Endothelial cell of umbilical vein (primary cell): ENCODE results near the gene OR52A5. TPM values are rescaled to one million over a fixed set of nuclear protein-coding genes. Genes with fewer than 3 reads are reported as not detected.

Experiments
- Bru-seq: library from RNA; stranded (reverse); fragments of 400-500 nt; gene quantifications from one replicate; lab custom pipeline; 2021; lab: Mats Ljungman, UMichigan
- BruChase-seq, 2 experiments: library from RNA; stranded (reverse); fragments of 400-500 nt; gene quantifications; one replicate each; lab custom pipeline; 2021; lab: Mats Ljungman, UMichigan
- BruUV-seq: library from RNA; stranded (reverse); fragments of 400-500 nt; replicated peaks from 2 replicates; lab custom pipeline; 2021; lab: Mats Ljungman, UMichigan
- CTCF ChIA-PET: fragments of 300-600, 350-600 bp; sonication (Branson Sonifier 250); formaldehyde crosslinking; loops from one replicate; lab custom pipeline; 2021; ENCODE audit warnings: antibody characterized with exemption, inconsistent platforms; lab: Charles Lee
- POLR2A ChIA-PET: fragments of 300-600, 350-600 bp; sonication (Branson Sonifier 250); formaldehyde crosslinking; loops from one replicate; lab custom pipeline; 2021; ENCODE audit warnings: antibody characterized with exemption, inconsistent platforms; lab: Charles Lee
- DNase-seq: peaks from one replicate; pipeline ENCODE4 v3.0.0-alpha.2; 2011; ENCODE audit warnings: low read depth, low spot score
- FAIRE-seq: peaks from 2 replicates; lab custom pipeline; 2011; peaks lifted over from hg19 to GRCh38; lab: Jason Lieb, UNC
- H2AFZ ChIP-seq: 2 replicates; pipeline ENCODE4 v1.6.0; 2012; ENCODE audit warnings: low read depth, low read length, control low read depth, inconsistent platforms
- H3K27ac ChIP-seq: 2 replicates; pipeline ENCODE4 v1.5.1; 2011; ENCODE audit warnings: low read depth, mild to moderate bottlenecking, control low read depth, low read length, moderate library complexity; ENCODE audit not compliant: insufficient read depth
- H3K27me3 ChIP-seq, 2 experiments: 2 replicates each; pipeline versions ENCODE4 v1.6.0 to v1.6.1; 2011; ENCODE audit warnings: low read length in 2 of 2, mixed read lengths in 1 of 2; ENCODE audit not compliant: control insufficient read depth in 2 of 2, insufficient read depth in 2 of 2
- H3K36me3 ChIP-seq, 2 experiments: 2 replicates in 1 of 2; 3 replicates in 1 of 2; pipeline ENCODE4 v1.5.1; 2011; ENCODE audit warnings: low read length in 2 of 2, mild to moderate bottlenecking in 1 of 2, moderate library complexity in 1 of 2; ENCODE audit not compliant: control insufficient read depth in 2 of 2, insufficient read depth in 2 of 2; ENCODE audit errors: extremely low read depth in 1 of 2
- H3K4me1 ChIP-seq: 3 replicates; pipeline ENCODE4 v1.5.1; 2011; ENCODE audit warnings: mild to moderate bottlenecking, low read length; ENCODE audit not compliant: control insufficient read depth, insufficient read depth; ENCODE audit errors: extremely low read depth
- H3K4me2 ChIP-seq: 2 replicates; pipeline ENCODE4 v1.6.1; 2011; ENCODE audit warnings: low read length, control low read depth, mixed read lengths; ENCODE audit not compliant: insufficient read depth
- H3K4me3 ChIP-seq, 3 experiments: fragments of 200-600 bp in 1 of 3; sonication (generic), shearing (Covaris generic) in 1 of 3; replicated peaks in 1 of 3; 2 replicates each; pipeline ENCODE4 v1.5.1; 2011 to 2016; ENCODE audit warnings: control low read depth in 3 of 3, low read length in 3 of 3, mild to moderate bottlenecking in 2 of 3, inconsistent platforms in 1 of 3, low read depth in 1 of 3, moderate library complexity in 1 of 3; ENCODE audit not compliant: insufficient read depth in 1 of 3
- H3K79me2 ChIP-seq: 2 replicates; pipeline ENCODE4 v1.6.0; 2012; ENCODE audit warnings: low read length, inconsistent platforms; ENCODE audit not compliant: control insufficient read depth, insufficient read depth
- H3K9ac ChIP-seq: replicated peaks from 2 replicates; pipeline ENCODE3; 2011; ENCODE audit warnings: low read length, control low read depth; ENCODE audit not compliant: insufficient read depth; ENCODE audit errors: extremely low read depth
- H3K9me1 ChIP-seq: replicated peaks from 3 replicates; pipeline ENCODE4 v1.6.0; 2011; ENCODE audit warnings: mild to moderate bottlenecking, low read length; ENCODE audit not compliant: control insufficient read depth, insufficient read depth; ENCODE audit errors: extremely low read depth
- H3K9me3 ChIP-seq: replicated peaks from 2 replicates; pipeline ENCODE4 v1.5.1; 2012; ENCODE audit warnings: low read length, inconsistent platforms; ENCODE audit not compliant: control insufficient read depth, insufficient read depth
- H4K20me1 ChIP-seq: replicated peaks from 2 replicates; pipeline ENCODE3; 2011; ENCODE audit warnings: mild to moderate bottlenecking, low read length; ENCODE audit not compliant: control insufficient read depth, insufficient read depth; ENCODE audit errors: extremely low read depth
- CTCF ChIP-seq, 2 donors: IDR thresholded peaks; 1 replicate in 1 of 2; 2 replicates in 1 of 2; pipeline ENCODE4 v1.5.1; 2011; ENCODE audit warnings: low read length in 2 of 2, mild to moderate bottlenecking in 2 of 2, moderate library complexity in 2 of 2, control low read depth in 1 of 2, inconsistent platforms in 1 of 2, low read depth in 1 of 2; ENCODE audit not compliant: insufficient read depth in 1 of 2; ENCODE audit errors: extremely low read depth in 1 of 2
- EZH2 ChIP-seq: IDR thresholded peaks from 2 replicates; pipeline ENCODE4 v1.6.1; 2012; ENCODE audit warnings: borderline replicate concordance, low read depth, mild to moderate bottlenecking, moderate library complexity, low read length, inconsistent platforms; ENCODE audit not compliant: severe bottlenecking
- FOS ChIP-seq: IDR thresholded peaks from 2 replicates; pipeline ENCODE4 v1.6.1; 2011; ENCODE audit warnings: mild to moderate bottlenecking, low read length, moderate library complexity, borderline replicate concordance; ENCODE audit not compliant: insufficient read depth
- GATA2 ChIP-seq: IDR thresholded peaks from 2 replicates; pipeline ENCODE4 v1.7.0; 2011; ENCODE audit warnings: low read depth, mild to moderate bottlenecking, moderate library complexity, mixed read lengths, low read length; ENCODE audit not compliant: insufficient read length, insufficient read depth
- JUN ChIP-seq: IDR thresholded peaks from 2 replicates; pipeline ENCODE4 v1.6.1; 2011; ENCODE audit warnings: borderline replicate concordance, low read depth; ENCODE audit not compliant: insufficient read length, insufficient read depth
- MYC ChIP-seq: IDR thresholded peaks from one replicate; pipeline ENCODE4 v1.6.1; 2011; ENCODE audit warnings: mild to moderate bottlenecking, low read depth, low read length
- POLR2A ChIP-seq: IDR thresholded peaks from 2 replicates; pipeline ENCODE4 v1.6.1; 2012; ENCODE audit warnings: low read depth, mild to moderate bottlenecking, control low read depth, low read length
- POLR2AphosphoS5 ChIP-seq: IDR thresholded peaks from 2 replicates; pipeline ENCODE4 v1.6.1; 2012; ENCODE audit warnings: low read depth, mild to moderate bottlenecking, control low read depth, low read length, moderate library complexity; ENCODE audit not compliant: insufficient read depth
- dilution Hi-C: fragments of 300-500 bp; cut with MboI; formaldehyde crosslinking; loops from one replicate; pipeline ENCODE4 v1.15.0; 2019; ENCODE audit warnings: low sequenced_read_pairs; ENCODE audit not compliant: extremely low pct_ligation_motif_present
- intact Hi-C: fragments of 100-400 bp; cut with micrococcal nuclease; formaldehyde crosslinking; loops from one replicate; pipeline ENCODE4 v1.10.0; 2022
- long read RNA-seq: library from polyadenylated mRNA; stranded (forward); transcript quantifications from one replicate; pipeline ENCODE4 v2.0.0, GENCODE V29; 2021
- polyA minus RNA-seq, 3 experiments: library from RNA; depleted of rRNA, polyadenylated mRNA; stranded (reverse); fragments of >200 nt; gene quantifications; 1 replicate in 1 of 3; 2 replicates in 2 of 3; pipeline ENCODE4 v1.2.3, GENCODE V29; 2011
- polyA plus RNA-seq, 4 experiments: library from polyadenylated mRNA; depleted of rRNA in 3 of 4; stranded (reverse) in 3 of 4; unstranded in 1 of 4; fragments of >200 nt; gene quantifications; 2 replicates each; pipeline versions ENCODE4 v1.2.1 to v1.2.3, GENCODE V29; 2011 to 2012; ENCODE audit warnings: missing spikeins in 1 of 4
- total RNA-seq: library from RNA; stranded (reverse); gene quantifications from 2 replicates; pipeline ENCODE4 v1.2.3, GENCODE V29; 2021
- TF ChIP-seq, protein P1 (sequence below): IDR thresholded peaks from 2 replicates; pipeline ENCODE4 v1.6.1; 2011; ENCODE audit not compliant: insufficient read depth, insufficient read length

OR52A5 gene
- not detected in 2 replicates for total RNA-seq
- not detected in 2 replicates for polyA plus RNA-seq
- not detected in 2 replicates for polyA plus RNA-seq (2011; cell fraction: cytosol; rRNA removed)
- polyA plus RNA-seq (2011; cell fraction: nucleus; rRNA removed) = not detected in 2 replicates
- not detected in 2 replicates for polyA plus RNA-seq (2012)
- not detected in 2 replicates for polyA minus RNA-seq
- not detected for polyA minus RNA-seq (2011; cell fraction: cytosol; rRNA and poly(A)+ RNA removed)
- not detected in 2 replicates for polyA minus RNA-seq (2011; cell fraction: nucleus; rRNA and poly(A)+ RNA removed)
- not detected for Bru-seq, nascent RNA
- not detected for BruChase-seq, experiment 1, labeled RNA remaining after a 6-hour chase
- not detected for BruChase-seq, experiment 2, labeled RNA remaining after a 2-hour chase
- long read RNA-seq = 0 reads

GRCh38 chr11:5137996-5138395 lies at the start of gene OR52A5:
TSS of gene OR52A5 (minus strand) at chr11:5138356. CDS start at chr11:5132642, 5,714 bp downstream.
- no peaks in the 10 kb centered on the region for H3K36me3 ChIP-seq
- no peaks in the 10 kb centered on the region for H3K9me1 ChIP-seq
- no peaks in the 10 kb centered on the region for H3K79me2 ChIP-seq
- no peak within 1 kb of the TSS for H3K27ac ChIP-seq
- CTCF ChIA-PET = interaction anchor here (2.3 kb wide), 1 partner anchor 13 kb away, joined by 7 read pairs; no protein-coding TSS in a partner anchor
- intact Hi-C loops = no loop called here
- no peaks in the 10 kb centered on the region for H3K27me3 ChIP-seq
- H3K9me3 ChIP-seq = no peaks in the 10 kb centered on the region
- TF ChIP-seq POLR2A (no peak), FOS (no peak), GATA2 (no peak), MYC (no peak)
- TF ChIP-seq, protein P1, sequence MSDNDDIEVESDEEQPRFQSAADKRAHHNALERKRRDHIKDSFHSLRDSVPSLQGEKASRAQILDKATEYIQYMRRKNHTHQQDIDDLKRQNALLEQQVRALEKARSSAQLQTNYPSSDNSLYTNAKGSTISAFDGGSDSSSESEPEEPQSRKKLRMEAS = no peak
- DNase-seq (no peak), FAIRE-seq (no peak)
- dilution Hi-C loops = no loop called here
- H3K9ac ChIP-seq = no peak within 1 kb of the TSS
- no peak within 1 kb of the TSS for H3K4me3 ChIP-seq
- H2AFZ ChIP-seq = no peak within 1 kb of the TSS
- no peaks in the 10 kb centered on the region for H3K4me1 ChIP-seq
- H4K20me1 ChIP-seq = no peaks in the 10 kb centered on the region
- BruUV-seq = no TSS peak
- POLR2A ChIA-PET = no interaction called here
- H3K4me2 ChIP-seq = no peak within 1 kb of the TSS

GRCh38 chr11:5178046-5178837 lies 40.1 kb upstream of the OR52A5 start:
- no peak overlapping the region for H3K4me2 ChIP-seq
- BruUV-seq = no TSS peak
- H3K9me3 ChIP-seq = no peaks in the 10 kb centered on the region
- intact Hi-C loops = no loop called here
- ChIA-PET CTCF (no interaction called here), POLR2A (no interaction called here)
- H3K4me1 ChIP-seq = no peaks in the 10 kb centered on the region
- no peak overlapping the region for H3K9ac ChIP-seq
- no peaks in the 10 kb centered on the region for H3K9me1 ChIP-seq
- H4K20me1 ChIP-seq = no peaks in the 10 kb centered on the region
- H3K79me2 ChIP-seq = no peaks in the 10 kb centered on the region
- FAIRE-seq (no peak), DNase-seq (no peak)
- H3K4me3 ChIP-seq = no peak overlapping the region
- H3K36me3 ChIP-seq = no peaks in the 10 kb centered on the region
- TF ChIP-seq POLR2AphosphoS5 = no peak
- TF ChIP-seq, protein P1 = no peak
- TF ChIP-seq CTCF (IDR thresholded peaks at IDR 0.05; ENCODE audit: extremely low read depth in 1 of 2, insufficient read depth in 1 of 2, low read depth in 1 of 2, low read length in 2 of 2) = no peak
- no peak for TF ChIP-seq EZH2
- no peak for TF ChIP-seq JUN
- TF ChIP-seq POLR2A = no peak
- TF ChIP-seq FOS = no peak
- no peak for TF ChIP-seq GATA2
- no peak for TF ChIP-seq MYC
- dilution Hi-C loops = no loop called here
- H3K27ac ChIP-seq = no peak overlapping the region
- H2AFZ ChIP-seq = no peak overlapping the region
- H3K27me3 ChIP-seq = no peaks in the 10 kb centered on the region
